ENCODE measurements around the gene SULF2.

GRCh38 chr20:47770935-47771334 lies 14.3 kb downstream of the SULF2 start:
- TF ChIP-seq CTCF (IDR thresholded peaks at IDR 0.05) (no peak), POLR2A (IDR thresholded peaks at IDR 0.05) (no peak), POLR2AphosphoS5 (IDR thresholded peaks at IDR 0.05) (no peak)
